Panc1 (cell line): ENCODE results near the gene ZNF586. TPM values are rescaled to one million over a fixed set of nuclear protein-coding genes. Genes with fewer than 3 reads are reported as not detected.

Experiments used
- ATAC-seq: fragments of 200-7000 bp; cut with Tn5 transposase; 2 replicates; pipeline ENCODE4 v1.9.1; 2020; ENCODE audit warnings: mild to moderate bottlenecking, moderate library complexity
- BruUV-seq: library from RNA; stranded (reverse); fragments of 400-500 nt; replicated peaks from 2 replicates; lab custom pipeline; 2021; lab: Mats Ljungman, UMichigan
- CTCF ChIA-PET: fragments of 300-600 bp; sonication (Branson Sonifier 250); formaldehyde crosslinking; loops from one replicate; lab custom pipeline; 2022; ENCODE audit warnings: antibody characterized with exemption; lab: Charles Lee
- POLR2A ChIA-PET: fragments of 300-600 bp; sonication (Branson Sonifier 250); formaldehyde crosslinking; loops from one replicate; lab custom pipeline; 2022; ENCODE audit warnings: antibody characterized with exemption; lab: Charles Lee
- DNase-seq: peaks from one replicate; pipeline ENCODE4 v3.0.0-alpha.2; 2010; ENCODE audit warnings: low read depth, low spot score
- H3K27ac ChIP-seq: 2 replicates; pipeline ENCODE4 v1.5.1; 2011; ENCODE audit warnings: mild to moderate bottlenecking, low read length, inconsistent platforms
- H3K27me3 ChIP-seq: fragments of 200-500 bp; sonication (Bioruptor generic); 2 replicates; pipeline ENCODE4 v1.6.0; 2014; ENCODE audit warnings: low read length, inconsistent platforms; ENCODE audit not compliant: control insufficient read depth, insufficient read depth
- H3K36me3 ChIP-seq: fragments of 200-500 bp; sonication (Bioruptor generic); 2 replicates; pipeline ENCODE4 v1.5.1; 2014; ENCODE audit warnings: inconsistent platforms, mild to moderate bottlenecking, low read length, moderate library complexity; ENCODE audit not compliant: control insufficient read depth, insufficient read depth
- H3K4me1 ChIP-seq: 2 replicates; pipeline ENCODE4 v1.5.1; 2011; ENCODE audit warnings: inconsistent platforms, mild to moderate bottlenecking, low read length, moderate library complexity; ENCODE audit not compliant: control insufficient read depth, insufficient read depth
- H3K4me3 ChIP-seq, 2 experiments: 2 replicates each; pipeline ENCODE4 v1.5.1; 2011 to 2012; ENCODE audit warnings: low read depth in 2 of 2, low read length in 2 of 2, mild to moderate bottlenecking in 2 of 2, inconsistent platforms in 1 of 2, moderate library complexity in 1 of 2
- H3K9me3 ChIP-seq: fragments of 200-500 bp; sonication (Bioruptor generic); 2 replicates; pipeline ENCODE4 v1.5.1; 2014; ENCODE audit warnings: low read depth, mild to moderate bottlenecking, inconsistent platforms, low read length, moderate library complexity; ENCODE audit not compliant: control insufficient read depth, insufficient read depth
- CTCF ChIP-seq: fragments of 450-650 bp; IDR thresholded peaks from 2 replicates; pipeline ENCODE4 v1.5.1; 2017; ENCODE audit warnings: mild to moderate bottlenecking
- POLR2AphosphoS5 ChIP-seq: IDR thresholded peaks from 2 replicates; pipeline ENCODE4 v1.6.1; 2012; ENCODE audit warnings: mild to moderate bottlenecking, low read depth, low read length, moderate library complexity
- REST ChIP-seq, 2 experiments: IDR thresholded peaks; 2 replicates each; pipeline ENCODE4 v1.6.1; 2011 to 2012; ENCODE audit warnings: low read depth in 2 of 2, control low read depth in 1 of 2, low read length in 1 of 2, mild to moderate bottlenecking in 1 of 2, moderate library complexity in 1 of 2; ENCODE audit not compliant: insufficient read depth in 1 of 2
- SIN3A ChIP-seq: IDR thresholded peaks from 2 replicates; pipeline ENCODE4 v1.6.1; 2012; ENCODE audit warnings: low read depth, mild to moderate bottlenecking, low read length, moderate library complexity, borderline replicate concordance; ENCODE audit not compliant: insufficient read depth
- TCF7L2 ChIP-seq: IDR thresholded peaks from 2 replicates; pipeline ENCODE4 v1.6.1; 2011; ENCODE audit warnings: mild to moderate bottlenecking, low read depth, low read length, inconsistent platforms
- in situ Hi-C: cut with HindIII; loops from 2 replicates; pipeline ENCODE4 v1.10.0; 2016; ENCODE audit warnings: low sequenced_read_pairs, low pct_unique_long_range_greater_than_20kb
- intact Hi-C: fragments of 100-400 bp; cut with micrococcal nuclease; formaldehyde crosslinking; loops from one replicate; pipeline ENCODE4 v1.10.0; 2022; ENCODE audit not compliant: unreplicated experiment
- total RNA-seq: library from RNA; stranded (reverse); gene quantifications from one replicate; pipeline ENCODE4 v1.2.1, GENCODE V29; 2021; ENCODE audit not compliant: unreplicated experiment

ZNF586 gene
- total RNA-seq, 1 experiment from 2014 or later = 10.7 TPM

- Histone ChIP-seq H3K4me3 (no peak overlapping the region), H3K9me3 (no peaks in the 10 kb centered on the region), H3K36me3 (no peaks in the 10 kb centered on the region), H3K27me3 (no peaks in the 10 kb centered on the region), H3K27ac (no peak overlapping the region), H3K4me1 (peaks cover 6% of the 10 kb centered on the region; the same call in 1 of the 2 replicates)
- TF ChIP-seq SIN3A = no peak
- TF ChIP-seq REST (IDR thresholded peaks at IDR 0.05; ENCODE audit: insufficient read depth in 1 of 2, low read depth in 2 of 2, low read length in 1 of 2) = no peak
- no peak for TF ChIP-seq TCF7L2
- no peak for TF ChIP-seq POLR2AphosphoS5
- no peak for TF ChIP-seq CTCF
- intact Hi-C loops = no loop called here
- DNase-seq = no peak
- ChIA-PET CTCF (interaction anchor here (0.5 kb wide), 1 partner anchor 418 kb away, joined by 5 read pairs; no protein-coding TSS in a partner anchor), POLR2A (no interaction called here)
- no TSS peak for BruUV-seq
- ATAC-seq = no peak
- in situ Hi-C loops = no loop called here
Observed at GRCh38 chr19:57800696-57801095, 31.2 kb downstream of the ZNF586 start.

GRCh38 chr19:57802269-57802668 is 32.8 kb downstream of the ZNF586 start:
- BruUV-seq = no TSS peak
- POLR2A ChIA-PET = no interaction called here
- Histone ChIP-seq H3K36me3 (no peaks in the 10 kb centered on the region), H3K27ac (no peak overlapping the region), H3K4me3 (no peak overlapping the region), H3K9me3 (no peaks in the 10 kb centered on the region), H3K27me3 (no peaks in the 10 kb centered on the region), H3K4me1 (peaks cover 6% of the 10 kb centered on the region; the same call in 1 of the 2 replicates)
- DNase-seq = no peak
- TF ChIP-seq REST (IDR thresholded peaks at IDR 0.05; ENCODE audit: insufficient read depth in 1 of 2, low read depth in 2 of 2, low read length in 1 of 2) (no peak), SIN3A (no peak), TCF7L2 (no peak), CTCF (no peak)
- ATAC-seq = no peak
- in situ Hi-C loops = no loop called here
- CTCF ChIA-PET = interaction anchor here (0.6 kb wide), 1 partner anchor 393 kb away, joined by 3 read pairs; no protein-coding TSS in a partner anchor
- intact Hi-C loops = no loop called here
